Right lobe of liver (tissue), 6 donors: Measurements from ENCODE around the gene CASP10. TPM values are rescaled to one million over a fixed set of nuclear protein-coding genes. Genes with fewer than 3 reads are reported as not detected.

Experiments
- ATAC-seq, 4 donors: fragments of 200-7000 bp; cut with Tn5 transposase; one replicate each; pipeline ENCODE4 v1.9.1; 2020; ENCODE audit warnings: mild to moderate bottlenecking in 4 of 4, moderate library complexity in 4 of 4
- DNase-seq, 3 donors: peaks; one replicate each; pipeline ENCODE4 v3.0.0-alpha.2; 2020
- H3K27ac ChIP-seq, 3 donors: fragments of 200-600 bp; one replicate each; pipeline ENCODE4 v1.8.0; 2022
- H3K27me3 ChIP-seq, 2 donors: fragments of 200-600 bp; one replicate each; pipeline ENCODE4 v1.8.0; 2022
- H3K36me3 ChIP-seq, 4 donors: fragments of 200-600 bp; sonication (generic) in 1 of 4; one replicate each; pipeline versions ENCODE4 v1.5.1 to v1.8.0; 2017 to 2022; ENCODE audit warnings: control low read depth in 1 of 4
- H3K4me1 ChIP-seq, 4 donors: fragments of 200-600 bp; sonication (generic) in 1 of 4; one replicate each; pipeline versions ENCODE4 v1.5.1 to v1.8.0; 2017 to 2022; ENCODE audit warnings: control low read depth in 1 of 4
- H3K4me3 ChIP-seq, 3 donors: fragments of 200-600 bp; one replicate each; pipeline ENCODE4 v1.8.0; 2022
- H3K9me3 ChIP-seq, 4 donors: fragments of 200-600 bp; sonication (generic) in 1 of 4; one replicate each; pipeline versions ENCODE4 v1.5.1 to v1.8.0; 2017 to 2022; ENCODE audit warnings: control low read depth in 1 of 4
- CTCF ChIP-seq, 4 donors: fragments of 200-600 bp in 3 of 4; fragments of 450-650 bp in 1 of 4; IDR thresholded peaks; one replicate each; pipeline versions ENCODE4 v1.5.1 to v1.8.0; 2016 to 2022; ENCODE audit warnings: antibody characterized with exemption in 4 of 4, mild to moderate bottlenecking in 2 of 4
- POLR2A ChIP-seq: fragments of 450-650 bp; IDR thresholded peaks from one replicate; pipeline ENCODE4 v1.6.1; 2017; ENCODE audit warnings: antibody characterized with exemption, mild to moderate bottlenecking
- WGBS: methylation state at CpG from one replicate; pipeline ENCODE4 v1.1.6; 2018; ENCODE audit warnings: low coverage, low lambda C conversion rate; ENCODE audit not compliant: insufficient coverage; ENCODE audit errors: missing lambda C conversion rate; 5-methylcytosine and 5-hydroxymethylcytosine counted together
- intact Hi-C, 2 donors: fragments of 100-400 bp; cut with DNase I; formaldehyde crosslinking; loops; one replicate each; pipeline versions ENCODE4 v1.11.2 to v1.14.1; 2022
- small RNA-seq, 2 experiments: library from RNA; depleted of rRNA; stranded (forward); fragments of <200 nt; gene quantifications; one replicate each; pipeline ENCODE3, GENCODE V24; 2016
- total RNA-seq, 6 experiments: library from RNA; depleted of rRNA in 2 of 6; stranded (reverse); fragments of >200 nt in 2 of 6; fragmentation: NEBNext Ultra II Directional in 3 of 6; extraction: Animal tissue kit (Norgen Biotek cat#: 25700) in 3 of 6; gene quantifications; one replicate each; pipeline versions ENCODE4 v1.1.0 to v1.2.4, GENCODE V29; 2016 to 2023
- donor health status: DM: no; HTN: yes; CAD: no.
- donor health status: DM: no; HTN: no; CAD: no.
- donor health status: DM: no; HTN: no; CAD: no.
- donor health status: DM: no; HTN: yes; CAD: no.
- donor health status: DM: no; HTN: yes; CAD: no.

Gene CASP10
- total RNA-seq, 6 experiments from 2014 or later, result 4.2 to 9.4 (median 8.4) TPM

- ATAC-seq, result no peak
- no peak for DNase-seq
- intact Hi-C loops, result no loop called here
- H3K27ac ChIP-seq, result no peak overlapping the region
- 88% methylated on average over 2 of the region's 2 CpGs for WGBS
- TF ChIP-seq CTCF (IDR thresholded peaks at IDR 0.05) (no peak), POLR2A (no peak)
- H3K27me3 ChIP-seq, result no peaks in the 10 kb centered on the region
- no peaks in the 10 kb centered on the region for H3K9me3 ChIP-seq
- H3K36me3 ChIP-seq, result peaks cover 0 to 55% (median 2%) of the 10 kb centered on the region in 4 donors
- no peaks in the 10 kb centered on the region for H3K4me1 ChIP-seq
- H3K4me3 ChIP-seq, result no peak overlapping the region
These were observed 92.1 kb downstream of the CASP10 start for GRCh38 chr2:201275069-201275468.

- no peaks in the 10 kb centered on the region for H3K27me3 ChIP-seq
- DNase-seq (no peak), ATAC-seq (no peak)
- WGBS, result 84% methylated on average over 3 of the region's 5 CpGs
- TF ChIP-seq CTCF (IDR thresholded peaks at IDR 0.05), result no peak
- no peak for TF ChIP-seq POLR2A
- peaks cover 0 to 55% (median 2%) of the 10 kb centered on the region in 4 donors for H3K36me3 ChIP-seq
- H3K9me3 ChIP-seq, result no peaks in the 10 kb centered on the region
- no peaks in the 10 kb centered on the region for H3K4me1 ChIP-seq
- H3K4me3 ChIP-seq, result no peak overlapping the region
- H3K27ac ChIP-seq, result no peak overlapping the region
- intact Hi-C loops, result no loop called here
These were observed 93.0 kb downstream of the CASP10 start for GRCh38 chr2:201275990-201276389.

- no peak for TF ChIP-seq POLR2A
- TF ChIP-seq CTCF (IDR thresholded peaks at IDR 0.05), result no peak
- intact Hi-C loops, result no loop called here
- H3K36me3 ChIP-seq, result peaks cover 0 to 52% (median 2%) of the 10 kb centered on the region in 4 donors
- no peak overlapping the region for H3K27ac ChIP-seq
- 85% methylated on average over 6 of the region's 6 CpGs for WGBS
- no peaks in the 10 kb centered on the region for H3K4me1 ChIP-seq
- H3K27me3 ChIP-seq, result no peaks in the 10 kb centered on the region
- no peaks in the 10 kb centered on the region for H3K9me3 ChIP-seq
- no peak overlapping the region for H3K4me3 ChIP-seq
- DNase-seq (no peak), ATAC-seq (no peak)
These were observed 93.6 kb downstream of the CASP10 start for GRCh38 chr2:201276511-201276910.

Small RNA genes lying within 50 kb of the gene (small RNA-seq; reads per million reads assigned to genes)
- gene AC007283.2 (0 reads per million in 2 experiments), gene MTND4LP13 (0 reads per million in 2 experiments), gene RNU7-45P (0 reads per million in 2 experiments)

Other genes starting within 250 kb of the CASP10 start
- gene ORC2, start 219.5 kb upstream of the CASP10 start, total RNA-seq, result 10 to 100 TPM in 3 of 6 experiments, 1 to 10 TPM in 3; 5.3 to 13.6 (median 8.4) TPM
- 10 to 100 TPM in 3 of 6 experiments, 1 to 10 TPM in 3; 5.5 to 14.0 (median 10.3) TPM for gene HYCC2, start 111.5 kb upstream of the CASP10 start, total RNA-seq
- gene NDUFB3, start 111.1 kb upstream of the CASP10 start, total RNA-seq, result 10 to 100 TPM; 44.5 to 63.9 (median 48.7) TPM
- gene CFLAR, start 67.0 kb upstream of the CASP10 start, total RNA-seq, result 10 to 100 TPM; 50.2 to 85.4 (median 66.3) TPM
- 10 to 100 TPM in 5 of 6 experiments, 1 to 10 TPM in 1; 8.8 to 14.8 (median 11.5) TPM for gene CASP8, start 77.4 kb downstream of the CASP10 start, total RNA-seq
- gene FLACC1, start 174.2 kb downstream of the CASP10 start, total RNA-seq, result 1 to 10 TPM in 1 of 6 experiments, under 1 TPM in 5; 0.74 to 2.0 (median 0.91) TPM